T47D (cell line): ENCODE measurements around the gene EYS.
"Not testable (repeated sequence)": the region's sequence is repeated elsewhere in the genome, so short reads cannot be mapped to it uniquely, and the experiment has no call there.

Experiments used
- DNase-seq, 2 experiments: peaks; one replicate each; pipeline versions ENCODE4 v3.0.0 to v3.0.0-alpha.2; 2011 to 2012; ENCODE audit warnings: low read depth in 1 of 2, low spot score in 1 of 2
- JUND ChIP-seq: IDR thresholded peaks from 2 replicates; pipeline ENCODE4 v1.6.1; 2012; ENCODE audit warnings: low read depth
- in situ Hi-C: cut with HindIII; loops from 2 replicates; pipeline ENCODE4 v1.10.0; 2016; ENCODE audit warnings: low sequenced_read_pairs, low pct_unique_long_range_greater_than_20kb

Gene EYS

GRCh38 chr6:63743691-63744090 lies 1963.3 kb downstream of the EYS start:
- DNase-seq = no peak
- no peak for TF ChIP-seq JUND
- in situ Hi-C loops = no loop called here

- in situ Hi-C loops = no loop called here
- DNase-seq = no peak
- TF ChIP-seq JUND = no peak
These were observed 1965.0 kb downstream of the EYS start for GRCh38 chr6:63742060-63742459.

GRCh38 chr6:63740709-63741108 lies 1966.3 kb downstream of the EYS start:
- in situ Hi-C loops = no loop called here
- DNase-seq = no peak
- no peak for TF ChIP-seq JUND

- no peak for DNase-seq
- in situ Hi-C loops = no loop called here
- TF ChIP-seq JUND = no peak
These were observed 1967.8 kb downstream of the EYS start for GRCh38 chr6:63739094-63739687.

GRCh38 chr6:63738190-63738589 lies 1968.8 kb downstream of the EYS start:
- DNase-seq, in situ Hi-C loops: not testable (repeated sequence)

- DNase-seq = no peak
- in situ Hi-C loops = no loop called here
- no peak for TF ChIP-seq JUND
These were observed 1972.1 kb downstream of the EYS start for GRCh38 chr6:63734923-63735322.

GRCh38 chr6:63732336-63732735 lies 1974.7 kb downstream of the EYS start:
- no peak for DNase-seq

GRCh38 chr6:63731930-63732329 lies 1975.1 kb downstream of the EYS start:
- TF ChIP-seq JUND = no peak
- in situ Hi-C loops = no loop called here
- DNase-seq = no peak

More at GRCh38 chr6:63732336-63732735, 1974.7 kb downstream of the EYS start:
- in situ Hi-C loops = no loop called here
- TF ChIP-seq JUND = no peak

- DNase-seq = no peak
- TF ChIP-seq JUND = no peak
- in situ Hi-C loops = no loop called here
These were observed 1976.7 kb downstream of the EYS start for GRCh38 chr6:63730311-63730710.

- TF ChIP-seq JUND = no peak
- DNase-seq = no peak
- in situ Hi-C loops = no loop called here
These were observed 1982.3 kb downstream of the EYS start for GRCh38 chr6:63724721-63725120.

GRCh38 chr6:63721181-63721580 lies 1985.8 kb downstream of the EYS start:
- TF ChIP-seq JUND = no peak
- in situ Hi-C loops = no loop called here
- no peak for DNase-seq

- no peak for TF ChIP-seq JUND
- in situ Hi-C loops = no loop called here
- DNase-seq = no peak
These were observed 1990.9 kb downstream of the EYS start for GRCh38 chr6:63716169-63716568.

GRCh38 chr6:63714091-63714490 lies 1992.9 kb downstream of the EYS start:
- in situ Hi-C loops = no loop called here
- no peak for DNase-seq
- no peak for TF ChIP-seq JUND

GRCh38 chr6:63713332-63713731 lies 1993.7 kb downstream of the EYS start:
- in situ Hi-C loops = no loop called here
- no peak for TF ChIP-seq JUND
- DNase-seq = no peak
